Epithelial cell of esophagus (primary cell): ENCODE data around the gene SMTNL2.
A peak's percentile ranks its signal among the peaks of the same experiment; 100 is the strongest.
"Not testable (repeated sequence)": the region's sequence is repeated elsewhere in the genome, so short reads cannot be mapped to it uniquely, and the experiment has no call there.

Experiments
- DNase-seq: peaks from one replicate; pipeline ENCODE4 v3.0.0; 2010; ENCODE audit warnings: low read depth
- H3K4me3 ChIP-seq: 2 replicates; pipeline ENCODE4 v1.5.1; 2011; ENCODE audit warnings: mild to moderate bottlenecking, low read length, control low read depth
- TF ChIP-seq, protein P1 (sequence below): IDR thresholded peaks from 2 replicates; pipeline ENCODE4 v1.5.1; 2011; ENCODE audit warnings: low read depth, mild to moderate bottlenecking, low read length, control low read depth, inconsistent platforms; ENCODE audit not compliant: insufficient read depth; ENCODE audit errors: missing control alignments

SMTNL2 gene

DNA sequence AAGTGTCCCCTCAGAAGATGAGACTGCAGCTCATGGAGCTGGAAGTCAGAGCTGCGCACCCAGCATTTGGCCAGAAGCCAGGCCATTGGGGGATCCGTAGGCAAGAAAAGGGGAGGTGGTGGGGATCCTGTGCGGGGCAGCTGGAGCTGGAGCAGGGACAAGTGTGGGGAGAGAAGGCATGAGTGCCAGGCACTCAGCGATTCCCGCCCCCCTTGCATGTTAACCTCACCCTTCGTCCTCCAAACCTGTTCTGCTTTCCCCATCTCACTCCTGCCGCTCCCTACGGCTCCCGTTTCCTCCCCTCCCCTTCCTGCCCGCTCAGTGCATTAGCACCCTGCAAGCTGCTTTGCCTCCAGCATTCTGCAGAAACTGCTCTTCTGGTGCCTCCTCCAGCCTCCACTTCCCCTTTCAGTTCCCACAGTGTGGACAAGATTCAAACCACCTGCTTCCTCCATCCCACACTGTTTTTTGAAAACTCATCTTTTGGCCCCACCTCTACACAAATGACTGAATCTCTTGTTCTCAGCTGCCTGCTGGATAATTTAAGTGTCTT is 51.6 kb downstream of the SMTNL2 start:
- TF ChIP-seq, protein P1, sequence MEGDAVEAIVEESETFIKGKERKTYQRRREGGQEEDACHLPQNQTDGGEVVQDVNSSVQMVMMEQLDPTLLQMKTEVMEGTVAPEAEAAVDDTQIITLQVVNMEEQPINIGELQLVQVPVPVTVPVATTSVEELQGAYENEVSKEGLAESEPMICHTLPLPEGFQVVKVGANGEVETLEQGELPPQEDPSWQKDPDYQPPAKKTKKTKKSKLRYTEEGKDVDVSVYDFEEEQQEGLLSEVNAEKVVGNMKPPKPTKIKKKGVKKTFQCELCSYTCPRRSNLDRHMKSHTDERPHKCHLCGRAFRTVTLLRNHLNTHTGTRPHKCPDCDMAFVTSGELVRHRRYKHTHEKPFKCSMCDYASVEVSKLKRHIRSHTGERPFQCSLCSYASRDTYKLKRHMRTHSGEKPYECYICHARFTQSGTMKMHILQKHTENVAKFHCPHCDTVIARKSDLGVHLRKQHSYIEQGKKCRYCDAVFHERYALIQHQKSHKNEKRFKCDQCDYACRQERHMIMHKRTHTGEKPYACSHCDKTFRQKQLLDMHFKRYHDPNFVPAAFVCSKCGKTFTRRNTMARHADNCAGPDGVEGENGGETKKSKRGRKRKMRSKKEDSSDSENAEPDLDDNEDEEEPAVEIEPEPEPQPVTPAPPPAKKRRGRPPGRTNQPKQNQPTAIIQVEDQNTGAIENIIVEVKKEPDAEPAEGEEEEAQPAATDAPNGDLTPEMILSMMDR: no peak
- DNase-seq: no peak
- H3K4me3 ChIP-seq: no peak overlapping the region

DNA sequence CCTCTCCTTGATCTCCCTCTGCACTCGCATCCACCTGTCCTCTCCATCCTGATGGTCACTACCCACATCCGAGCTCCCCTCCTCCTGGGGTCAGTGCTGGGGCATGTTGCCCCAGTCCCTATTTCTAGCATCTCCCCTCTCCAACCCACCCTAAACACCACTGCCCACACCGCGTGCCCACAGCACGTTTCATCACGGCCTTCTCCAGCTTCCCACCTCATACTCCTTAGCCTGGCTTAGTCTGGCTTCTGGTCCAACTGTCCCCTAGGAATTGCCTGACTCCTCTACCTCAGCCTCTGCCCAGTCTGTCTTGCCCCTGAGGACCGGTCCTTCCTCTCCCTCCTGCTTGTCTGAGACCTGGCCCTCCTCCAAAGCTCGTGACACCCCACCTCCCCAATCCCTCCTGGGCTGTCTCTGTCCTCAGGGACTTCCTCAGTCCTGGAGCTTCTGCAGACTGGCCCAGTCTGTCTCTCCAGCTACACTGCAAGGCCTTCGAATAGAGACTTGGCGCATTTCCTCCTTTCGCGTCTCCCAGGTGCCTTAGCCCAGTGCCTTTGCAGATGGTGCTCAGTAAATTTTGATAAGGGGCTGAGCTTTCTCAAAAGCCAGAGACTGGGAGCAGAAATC is 52.3 kb downstream of the SMTNL2 start:
- DNase-seq: no peak
- no peak overlapping the region for H3K4me3 ChIP-seq
- TF ChIP-seq, protein P1: no peak

DNA sequence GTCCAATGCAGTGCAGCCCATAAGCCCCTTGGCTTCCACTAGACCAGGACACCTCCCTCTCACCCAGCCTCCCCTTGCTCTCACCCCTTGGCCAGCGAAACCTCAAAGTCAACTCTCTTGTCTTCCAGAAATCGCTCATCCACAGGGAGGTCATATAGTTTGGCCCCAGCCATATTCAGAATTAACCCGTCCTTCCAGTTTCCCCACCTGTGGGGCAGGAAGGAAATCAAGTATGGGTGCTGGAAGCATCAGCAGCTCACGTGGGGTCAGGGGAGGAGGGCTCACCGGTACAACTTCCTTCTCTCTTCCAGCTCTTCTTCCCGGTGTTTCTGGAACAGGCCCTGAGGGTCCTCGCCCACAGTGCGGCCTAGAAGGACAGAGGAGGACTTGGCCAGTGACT is 54.4 kb downstream of the SMTNL2 start:
- not testable (repeated sequence) for H3K4me3 ChIP-seq
- DNase-seq: peak; percentile 29

DNA sequence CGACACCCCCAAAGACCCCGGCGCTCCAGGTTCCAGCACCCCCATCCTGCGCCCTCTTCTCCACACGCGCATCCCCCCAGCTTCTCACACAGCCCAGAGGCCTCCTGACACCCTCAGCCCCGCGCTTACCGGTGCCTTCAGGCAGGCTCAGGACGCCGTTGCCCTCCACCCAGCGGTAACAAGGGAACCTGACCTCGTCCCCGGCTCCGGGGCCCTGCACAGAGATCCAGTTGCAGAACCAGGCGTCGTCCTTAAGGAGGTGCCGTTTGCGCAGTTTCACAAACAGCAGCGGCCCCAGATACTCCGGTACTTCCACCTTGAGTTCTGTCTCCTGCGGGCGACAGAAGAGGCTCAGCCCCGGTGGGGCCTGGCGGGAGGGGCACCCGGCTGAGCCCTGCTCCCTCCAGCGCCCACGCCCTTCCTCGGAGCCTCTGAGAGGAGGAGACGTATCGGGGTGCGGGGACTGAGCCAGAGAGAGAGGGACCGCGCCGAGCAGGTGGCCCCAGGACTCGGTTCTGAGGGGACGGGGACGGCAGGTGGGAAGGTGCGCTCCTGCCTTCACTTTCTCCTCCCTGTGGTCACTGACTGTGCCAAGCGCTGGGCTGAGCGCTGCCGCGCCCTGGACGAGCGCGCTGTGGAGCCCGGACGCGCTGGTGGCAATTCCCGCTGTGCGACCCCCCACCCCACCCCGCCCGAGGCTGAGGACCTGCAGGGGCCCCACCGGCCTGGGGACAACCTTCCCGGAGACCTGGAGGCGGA is 55.2 kb downstream of the SMTNL2 start:
- H3K4me3 ChIP-seq: not testable (repeated sequence)
- DNase-seq: peak; percentile 51
- TF ChIP-seq, protein P1: peak; percentile 6

DNA sequence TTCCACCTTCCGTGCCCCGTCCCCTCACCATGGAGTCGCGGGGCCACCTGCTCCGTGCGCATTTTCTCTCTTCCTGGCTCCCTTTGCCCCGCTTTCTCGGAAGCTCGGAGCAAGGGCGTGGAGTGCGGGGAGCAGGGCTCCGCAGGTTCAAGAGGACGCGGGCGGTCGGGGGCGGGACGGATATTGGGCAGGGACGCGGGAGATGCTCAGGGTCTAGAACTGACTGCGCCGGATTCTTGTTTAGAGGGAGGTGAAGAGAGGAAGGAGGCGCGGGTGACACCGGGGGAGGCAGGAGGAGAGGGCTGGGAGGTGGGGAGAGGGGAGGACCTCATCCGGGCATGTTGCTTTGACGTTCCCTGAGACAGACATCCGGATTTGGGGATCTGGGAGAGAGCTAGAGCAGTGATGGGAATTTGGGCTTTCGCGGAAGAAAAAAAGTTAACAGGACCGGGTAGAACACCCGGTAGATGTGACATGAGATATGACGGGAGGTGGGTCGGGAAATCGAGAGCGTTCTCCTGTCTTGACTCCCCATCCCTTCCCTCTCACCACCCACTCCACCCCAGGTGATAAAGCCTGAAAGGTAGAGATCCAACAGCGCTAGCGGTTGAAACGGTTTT is 56.4 kb downstream of the SMTNL2 start:
- not testable (repeated sequence) for DNase-seq, H3K4me3 ChIP-seq

DNA sequence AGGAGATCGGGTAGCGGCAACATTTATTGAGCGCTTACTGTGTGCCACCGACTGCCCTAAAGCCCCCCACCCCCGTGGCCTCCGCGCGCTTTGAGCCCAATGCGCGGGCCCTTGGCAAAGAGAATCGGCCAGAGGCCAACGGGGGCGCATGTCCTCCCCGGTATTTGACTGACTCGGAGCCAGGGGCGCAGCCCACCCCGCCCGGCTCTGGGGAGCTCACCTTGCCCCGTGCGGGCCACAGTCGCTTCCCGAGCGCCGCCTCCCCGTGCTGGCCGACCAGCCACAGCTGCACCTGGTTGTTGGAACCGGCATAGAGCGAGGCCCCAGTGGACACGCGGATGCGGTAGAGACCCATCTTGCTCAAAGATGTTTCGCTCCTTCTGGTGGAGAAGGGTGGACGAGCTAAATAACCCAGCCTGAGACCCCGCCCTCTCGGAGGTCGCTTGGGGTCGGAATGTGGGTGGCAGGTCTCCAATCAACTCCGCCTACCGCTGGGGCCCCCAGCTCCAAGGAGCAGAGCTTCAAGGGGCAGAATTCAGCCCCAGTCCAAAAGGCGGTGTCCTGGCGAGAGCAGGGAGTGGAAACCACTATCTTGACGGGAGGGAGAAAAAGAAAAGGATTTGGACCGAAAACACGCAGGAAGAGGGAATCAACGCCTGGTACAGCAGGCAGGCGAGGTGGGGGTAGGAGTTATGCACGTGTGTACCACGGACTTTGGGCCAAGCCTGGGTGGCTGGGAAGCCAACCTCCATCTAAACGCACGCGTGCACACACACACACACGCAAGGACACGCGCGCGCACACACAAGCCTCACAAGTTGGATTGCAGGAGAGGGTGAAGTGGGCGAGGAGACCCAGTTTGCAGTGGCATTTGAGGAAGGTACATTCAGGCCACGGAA is 57.2 kb downstream of the SMTNL2 start, which contains the start of gene ALOX15:
Gene ALOX15, minus strand, starts transcription at position 382 of the 899 bp plus-strand sequence. Its CDS starts 27 bp downstream, at position 355.
- no peak within 1 kb of the TSS for H3K4me3 ChIP-seq
- TF ChIP-seq, protein P1: no peak
- DNase-seq: no peak

DNA sequence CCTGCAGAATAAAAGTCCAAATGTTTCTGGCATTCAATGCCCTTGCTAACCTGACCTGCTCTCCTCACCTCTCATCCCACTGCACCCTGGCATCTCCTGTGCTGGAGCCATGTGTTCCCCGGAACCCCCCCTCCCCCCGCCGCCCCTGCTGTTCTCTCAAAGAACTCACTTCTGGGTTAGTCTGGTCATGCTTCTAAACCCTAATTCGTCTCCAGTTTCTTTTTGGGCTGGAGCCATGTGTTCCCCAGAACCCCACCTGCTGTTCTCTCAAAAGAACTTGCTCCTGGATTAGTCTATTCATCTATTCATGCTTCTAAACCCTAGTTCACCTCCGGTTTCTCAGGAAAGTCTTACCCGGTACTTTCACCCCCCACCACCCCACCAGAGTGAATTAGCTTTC is 58.0 kb downstream of the SMTNL2 start:
- DNase-seq: no peak
- TF ChIP-seq, protein P1: no peak
- no peak overlapping the region for H3K4me3 ChIP-seq
